B cell (primary cell): ENCODE measurements around the gene EPB41L4B. TPM values are rescaled to one million over a fixed set of nuclear protein-coding genes. Genes with fewer than 3 reads are reported as not detected.

Experiments
- ATAC-seq: fragments of 200-7000 bp; cut with Tn5 transposase; one replicate; pipeline ENCODE4 v1.10.0; 2021; ENCODE audit warnings: low read depth, mild to moderate bottlenecking, moderate number of reproducible peaks, moderate library complexity
- CTCF ChIA-PET: fragments of 350-600 bp; sonication (Branson Sonifier 250); formaldehyde crosslinking; loops from one replicate; lab custom pipeline; 2021; ENCODE audit warnings: antibody characterized with exemption, inconsistent platforms; lab: Charles Lee
- POLR2A ChIA-PET: fragments of 350-600 bp; sonication (Branson Sonifier 250); formaldehyde crosslinking; loops from one replicate; lab custom pipeline; 2021; ENCODE audit warnings: antibody characterized with exemption; lab: Charles Lee
- DNase-seq: peaks from one replicate; pipeline ENCODE4 v3.0.0; 2013
- H2AFZ ChIP-seq: 2 replicates; pipeline ENCODE4 v1.6.1; 2012; ENCODE audit warnings: mild to moderate bottlenecking, low read depth, low read length; ENCODE audit not compliant: insufficient read depth, poor library complexity, severe bottlenecking
- H3K27ac ChIP-seq, 2 donors: 1 replicate in 1 of 2; 2 replicates in 1 of 2; pipeline ENCODE4 v1.5.1; 2012 to 2013; ENCODE audit warnings: low read length in 2 of 2, mild to moderate bottlenecking in 2 of 2, moderate library complexity in 1 of 2
- H3K27me3 ChIP-seq, 4 experiments: fragments of 200-600 bp in 1 of 4; sonication (generic) in 1 of 4; replicated peaks in 1 of 4; 1 replicate in 2 of 4; 2 replicates in 2 of 4; pipeline versions ENCODE4 v1.6.1 to v1.7.0; 2013 to 2016; ENCODE audit warnings: low read length in 3 of 4, mild to moderate bottlenecking in 2 of 4, mixed read lengths in 1 of 4, moderate library complexity in 1 of 4; ENCODE audit not compliant: insufficient read depth in 4 of 4, control insufficient read depth in 3 of 4; ENCODE audit errors: control extremely low read depth in 1 of 4
- H3K36me3 ChIP-seq, 2 experiments: replicated peaks in 1 of 2; 1 replicate in 1 of 2; 2 replicates in 1 of 2; pipeline versions ENCODE4 v1.6.1 to v1.7.1; 2013; ENCODE audit warnings: low read length in 1 of 2; ENCODE audit not compliant: insufficient read depth in 2 of 2, control insufficient read depth in 1 of 2; ENCODE audit errors: control extremely low read depth in 1 of 2, extremely low read depth in 1 of 2
- H3K4me1 ChIP-seq, 2 donors: fragments of 200-600 bp in 1 of 2; sonication (generic) in 1 of 2; 1 replicate in 1 of 2; 2 replicates in 1 of 2; pipeline versions ENCODE4 v1.5.1 to v1.6.1; 2013 to 2017; ENCODE audit warnings: low read length in 2 of 2; ENCODE audit not compliant: control insufficient read depth in 2 of 2, insufficient read depth in 2 of 2
- H3K4me2 ChIP-seq: replicated peaks from 2 replicates; pipeline ENCODE3; 2012; ENCODE audit warnings: mild to moderate bottlenecking, low read depth, low read length; ENCODE audit not compliant: poor library complexity, severe bottlenecking
- H3K4me3 ChIP-seq, 5 experiments: fragments of 200-600 bp in 1 of 5; sonication (generic) in 1 of 5; 1 replicate in 3 of 5; 2 replicates in 2 of 5; pipeline versions ENCODE4 v1.5.1 to v1.7.0; 2011 to 2016; ENCODE audit warnings: low read length in 4 of 5, mild to moderate bottlenecking in 4 of 5, low read depth in 2 of 5, control low read depth in 1 of 5, moderate library complexity in 1 of 5; ENCODE audit not compliant: insufficient read depth in 1 of 5; ENCODE audit errors: control extremely low read depth in 1 of 5, extremely low read depth in 1 of 5
- H3K79me2 ChIP-seq: fragments of 200-600 bp; sonication (generic); one replicate; pipeline ENCODE4 v1.6.0; 2016; ENCODE audit warnings: low read length; ENCODE audit not compliant: control insufficient read depth, insufficient read depth
- H3K9ac ChIP-seq: fragments of 200-600 bp; sonication (generic); 2 replicates; pipeline ENCODE4 v1.6.1; 2017; ENCODE audit warnings: mild to moderate bottlenecking, low read length, moderate library complexity
- H3K9me3 ChIP-seq, 3 donors: one replicate each; pipeline versions ENCODE4 v1.6.1 to v1.7.1; 2013; ENCODE audit warnings: low read length in 2 of 3; ENCODE audit not compliant: control insufficient read depth in 2 of 3, insufficient read depth in 1 of 3; ENCODE audit errors: control extremely low read depth in 1 of 3
- H4K20me1 ChIP-seq: 2 replicates; pipeline ENCODE4 v1.6.0; 2012; ENCODE audit warnings: mild to moderate bottlenecking, low read length; ENCODE audit not compliant: insufficient read depth, control insufficient read depth, poor library complexity, severe bottlenecking
- H3K27ac Mint-ChIP-seq: one replicate; pipeline ENCODE4 v1.8.0; 2021; ENCODE audit warnings: mixed read lengths
- H3K27me3 Mint-ChIP-seq: one replicate; pipeline ENCODE4 v1.8.0; 2021; ENCODE audit warnings: mixed read lengths
- H3K4me1 Mint-ChIP-seq: one replicate; pipeline ENCODE4 v1.8.0; 2021; ENCODE audit warnings: mixed read lengths
- H3K4me3 Mint-ChIP-seq: one replicate; pipeline ENCODE4 v1.8.0; 2021; ENCODE audit warnings: mixed read lengths
- H3K9me3 Mint-ChIP-seq: one replicate; pipeline ENCODE4 v1.8.0; 2022; ENCODE audit warnings: mixed read lengths; ENCODE audit not compliant: insufficient read depth
- CTCF ChIP-seq: fragments of 200-600 bp; IDR thresholded peaks from one replicate; pipeline ENCODE4 v1.8.0; 2022; ENCODE audit warnings: antibody characterized with exemption, mild to moderate bottlenecking
- EZH2 ChIP-seq: IDR thresholded peaks from 2 replicates; pipeline ENCODE4 v1.6.1; 2012; ENCODE audit warnings: borderline replicate concordance, low read depth, mild to moderate bottlenecking, moderate library complexity, low read length; ENCODE audit not compliant: insufficient read depth, poor library complexity, severe bottlenecking
- WGBS: methylation state at CpG from one replicate; pipeline ENCODE4 v1.1.5; 2013; ENCODE audit warnings: missing lambda C conversion rate; ENCODE audit not compliant: insufficient coverage; 5-methylcytosine and 5-hydroxymethylcytosine counted together
- intact Hi-C: fragments of 100-400 bp; cut with micrococcal nuclease; formaldehyde crosslinking; loops from one replicate; pipeline ENCODE4 v1.10.0; 2022
- polyA plus RNA-seq: library from polyadenylated mRNA; depleted of rRNA; stranded (reverse); fragments of >200 nt; gene quantifications from 2 replicates; pipeline ENCODE4 v1.2.3, GENCODE V29; 2012
- total RNA-seq, 2 donors: library from RNA; stranded (reverse); fragments of 120-200 nt in 1 of 2; gene quantifications; 1 replicate in 1 of 2; 2 replicates in 1 of 2; pipeline versions ENCODE4 v1.2.3 to v1.2.4, GENCODE V29; 2013 to 2022

Gene EPB41L4B
- total and polyA plus RNA-seq, 2 donors (not counting 1 experiment from before 2014, with no cell fraction given), result 2.9 TPM; not detected in 1

DNA sequence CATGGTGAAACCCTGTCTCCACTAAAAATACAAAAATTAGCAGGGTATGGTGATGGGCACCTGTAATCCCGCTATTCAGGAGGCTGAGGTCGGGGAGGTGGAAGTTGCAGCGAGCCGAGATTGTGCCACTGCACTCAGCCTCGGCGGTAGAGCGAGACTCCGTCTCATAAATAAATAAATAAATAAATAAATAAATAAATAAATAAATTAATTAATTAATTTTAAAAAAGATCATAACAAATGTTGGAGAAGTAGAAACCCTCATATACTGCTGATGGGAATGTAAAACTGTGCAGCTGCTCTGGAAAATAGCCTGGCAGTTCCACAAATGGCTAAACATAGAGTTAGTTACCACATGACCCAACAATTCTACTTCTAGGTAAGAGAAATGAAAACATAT lies 39.3 kb downstream of the EPB41L4B start:
- CTCF ChIA-PET, result interaction anchor here (0.6 kb wide), 1 partner anchor 32 kb away, joined by 3 read pairs; no protein-coding TSS in a partner anchor
- Histone ChIP-seq H3K4me2 (no peak overlapping the region), H4K20me1 (no peaks in the 10 kb centered on the region), H3K27ac (no peak overlapping the region), H3K4me1 (no peaks in the 10 kb centered on the region), H3K9me3 (no peaks in the 10 kb centered on the region), H3K27me3 (no peaks in the 10 kb centered on the region), H3K79me2 (no peaks in the 10 kb centered on the region), H3K4me3 (no peak overlapping the region), H2AFZ (no peak overlapping the region), H3K9ac (no peak overlapping the region), H3K36me3 (no peaks in the 10 kb centered on the region)
- Mint-ChIP-seq H3K9me3 (no peaks in the 10 kb centered on the region), H3K27me3 (peaks cover 13% of the 10 kb centered on the region), H3K4me3 (no peak overlapping the region), H3K27ac (no peak overlapping the region), H3K4me1 (no peaks in the 10 kb centered on the region)
- ATAC-seq (no peak), DNase-seq (no peak)
- POLR2A ChIA-PET, result no interaction called here
- intact Hi-C loops, result no loop called here
- no CpG with 5 or more reads among the region's 8 CpGs for WGBS
- TF ChIP-seq EZH2 (no peak), CTCF (no peak)

GRCh38 chr9:109278848-109279247 lies 42.0 kb downstream of the EPB41L4B start:
- H3K4me1 Mint-ChIP-seq, result no peaks in the 10 kb centered on the region
- ChIA-PET POLR2A (no interaction called here), CTCF (no interaction called here)
- no peak overlapping the region for H3K4me3 Mint-ChIP-seq
- H3K27me3 Mint-ChIP-seq, result peaks cover 22% of the 10 kb centered on the region
- DNase-seq (no peak), ATAC-seq (no peak)
- Histone ChIP-seq H3K4me3 (no peak overlapping the region), H3K79me2 (no peaks in the 10 kb centered on the region), H4K20me1 (no peaks in the 10 kb centered on the region), H3K27ac (no peak overlapping the region), H3K4me1 (no peaks in the 10 kb centered on the region), H3K36me3 (no peaks in the 10 kb centered on the region), H3K9me3 (no peaks in the 10 kb centered on the region), H3K9ac (no peak overlapping the region), H3K27me3 (no peaks in the 10 kb centered on the region), H3K4me2 (no peak overlapping the region), H2AFZ (no peak overlapping the region)
- intact Hi-C loops, result no loop called here
- H3K9me3 Mint-ChIP-seq, result no peaks in the 10 kb centered on the region
- no CpG with 5 or more reads among the region's 2 CpGs for WGBS
- no peak overlapping the region for H3K27ac Mint-ChIP-seq
- TF ChIP-seq CTCF (no peak), EZH2 (no peak)
